Occipital lobe (tissue), 2 donors: ENCODE results near the gene GGT5. TPM values are rescaled to one million over a fixed set of nuclear protein-coding genes. Genes with fewer than 3 reads are reported as not detected.
A peak's percentile ranks its signal among the peaks of the same experiment; 100 is the strongest.
"Not testable (repeated sequence)": the region's sequence is repeated elsewhere in the genome, so short reads cannot be mapped to it uniquely, and the experiment has no call there.

Experiments
- DNase-seq: peaks from one replicate; lab custom pipeline; 2025; lab: John Stamatoyannopoulos, UW
- total RNA-seq: library from RNA; depleted of rRNA; stranded (reverse); fragments of >200 nt; gene quantifications from one replicate; pipeline ENCODE4 v1.2.3, GENCODE V29; 2014

The GGT5 gene
- total RNA-seq, 1 donor from 2014 or later = 0.94 TPM

DNA sequence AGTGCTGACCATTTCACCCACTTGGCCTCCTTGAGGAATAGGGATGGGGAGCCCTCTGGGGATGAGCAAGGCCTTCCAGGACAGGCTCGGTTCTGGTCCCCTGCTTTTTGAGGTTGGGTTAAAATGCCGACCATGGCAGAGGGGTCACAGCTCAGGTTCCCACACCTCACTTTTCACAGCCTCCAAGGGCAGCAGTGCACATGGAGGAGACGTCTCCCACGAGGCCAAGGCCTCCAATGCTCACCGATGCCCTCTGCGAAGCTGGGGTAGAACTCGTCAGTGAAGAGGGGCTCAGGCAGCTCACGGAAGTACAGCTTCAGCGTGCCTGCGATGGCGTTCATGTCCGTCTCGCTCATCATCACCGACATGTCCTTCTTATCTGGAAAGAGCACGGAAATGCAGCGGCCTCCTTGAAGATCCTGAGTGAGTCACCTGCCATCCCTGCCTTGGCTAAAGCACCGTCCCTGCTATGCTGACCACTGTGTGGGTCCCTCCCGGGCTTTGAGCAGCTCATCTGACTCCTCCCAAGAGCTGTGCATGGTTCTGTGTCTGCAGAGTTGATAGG lies 17.4 kb upstream of the GGT5 start:
- DNase-seq = not testable (repeated sequence)

DNA sequence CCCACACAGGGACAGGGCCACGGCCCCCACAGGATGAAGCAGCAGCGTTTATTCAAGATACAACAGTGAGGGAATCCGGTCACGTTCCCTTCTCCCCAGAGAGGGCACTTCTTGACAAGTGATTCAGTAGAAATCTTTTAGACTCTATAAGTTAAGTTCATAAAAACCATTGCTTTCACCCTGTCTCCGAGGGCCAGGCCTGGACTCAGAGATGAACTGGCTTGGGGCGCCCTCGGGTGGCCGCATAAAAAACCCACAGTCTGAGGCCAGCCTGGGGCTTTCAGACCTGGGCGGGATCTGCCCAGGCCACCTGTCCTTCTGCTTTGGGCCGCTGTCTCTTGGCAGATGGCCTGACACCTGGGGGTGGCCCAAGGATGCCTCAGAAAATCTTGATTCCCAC lies 14.6 kb upstream of the GGT5 start:
- DNase-seq = not testable (repeated sequence)

DNA sequence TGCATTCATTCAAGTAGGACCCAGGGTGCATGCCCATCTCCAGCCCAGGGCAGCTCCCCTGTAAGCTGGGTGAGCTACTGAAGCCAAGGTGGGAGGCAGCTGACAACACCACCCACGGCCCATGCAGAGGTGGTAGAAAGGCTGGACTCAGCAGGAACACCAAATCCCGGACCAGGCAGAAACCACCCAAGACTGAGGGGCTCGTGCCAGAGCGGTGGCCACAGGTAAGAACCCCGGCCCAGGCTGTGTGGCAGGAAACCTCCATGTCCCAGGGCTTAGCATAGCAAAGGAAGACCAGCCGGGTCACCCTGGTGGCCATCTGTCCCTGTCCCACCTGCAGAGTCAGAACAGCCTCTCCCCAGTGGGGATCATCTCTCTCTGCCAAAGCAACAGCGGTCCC lies 11.9 kb upstream of the GGT5 start:
- not testable (repeated sequence) for DNase-seq

DNA sequence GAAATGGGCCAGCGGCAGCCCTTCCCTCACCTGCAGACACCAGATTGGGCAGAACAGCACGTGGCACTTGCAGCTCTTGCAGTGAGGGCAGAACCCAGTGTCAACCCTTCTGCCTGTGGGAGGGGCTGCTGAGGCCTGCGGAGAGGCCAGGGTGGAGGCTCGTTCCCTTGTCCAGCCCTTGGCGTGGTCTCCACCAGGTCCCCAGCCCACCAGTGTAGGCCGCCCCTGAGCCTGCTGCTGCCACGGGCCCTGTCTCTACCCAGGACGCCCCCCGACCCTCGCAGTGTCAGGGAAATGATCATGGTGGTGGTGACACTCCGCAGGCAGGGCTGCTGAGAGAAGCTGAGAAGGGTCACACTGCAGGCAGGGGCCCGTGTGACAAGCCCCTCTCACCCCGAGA lies 11.3 kb upstream of the GGT5 start:
- not testable (repeated sequence) for DNase-seq

DNA sequence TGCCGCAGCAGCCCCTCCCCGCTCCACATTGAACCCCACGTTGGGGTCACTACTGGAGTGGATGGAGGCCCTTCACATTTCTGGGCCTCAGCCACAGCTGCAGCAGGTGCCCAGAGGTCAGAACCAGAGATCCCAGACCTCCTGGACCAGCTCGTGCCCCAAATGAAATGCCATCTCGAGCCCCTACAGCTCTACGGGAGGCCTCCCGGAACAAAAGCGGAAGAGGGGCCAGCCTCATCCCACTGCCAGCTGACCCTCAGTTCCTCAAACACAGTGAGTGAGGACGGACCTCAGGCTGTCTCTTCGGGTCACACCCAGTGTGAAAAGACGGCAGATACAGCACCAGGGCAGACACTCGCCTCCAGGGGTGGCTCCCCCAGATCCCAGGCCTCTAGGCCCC lies 8.2 kb upstream of the GGT5 start:
- DNase-seq = not testable (repeated sequence)

DNA sequence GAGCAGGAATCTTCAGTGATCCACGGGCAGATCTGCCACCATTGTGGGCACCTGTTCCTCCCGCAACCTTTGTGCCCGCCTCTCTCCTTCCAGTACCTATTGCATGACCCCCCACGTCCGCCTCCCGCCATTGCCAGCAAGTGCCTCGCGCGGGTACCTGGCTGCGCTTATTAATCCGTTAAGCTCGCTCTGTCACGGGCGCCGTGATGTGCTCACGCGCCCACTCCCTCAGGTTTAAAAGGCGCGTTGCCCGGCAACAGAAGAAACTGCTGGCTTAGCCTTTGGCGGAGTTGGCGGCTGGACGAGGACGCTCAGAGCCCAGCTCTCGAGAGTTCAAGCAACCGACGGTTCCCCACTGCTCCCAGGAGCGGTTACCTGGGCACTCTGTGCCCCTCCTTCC lies 6.4 kb upstream of the GGT5 start:
- not testable (repeated sequence) for DNase-seq

DNA sequence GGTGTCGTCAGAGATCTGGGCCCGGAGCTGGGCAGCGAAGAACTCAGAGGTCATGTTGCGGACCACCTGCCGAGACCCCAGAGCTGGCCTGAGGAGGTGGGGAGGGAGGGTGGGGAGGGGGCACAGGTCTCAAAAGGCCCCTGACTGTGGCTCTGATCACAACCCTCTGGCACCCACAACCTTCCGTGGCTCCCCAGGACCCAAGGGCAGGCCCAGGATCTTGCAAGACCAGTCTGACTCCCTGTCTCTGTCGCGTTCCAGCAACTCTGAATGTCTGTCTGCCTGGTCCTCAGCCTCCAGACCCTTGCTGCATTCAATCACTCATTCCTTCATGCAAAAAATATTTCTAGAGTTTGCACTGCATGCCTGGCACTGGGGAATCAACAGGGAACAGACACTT lies 4.5 kb upstream of the GGT5 start:
- DNase-seq = not testable (repeated sequence)

DNA sequence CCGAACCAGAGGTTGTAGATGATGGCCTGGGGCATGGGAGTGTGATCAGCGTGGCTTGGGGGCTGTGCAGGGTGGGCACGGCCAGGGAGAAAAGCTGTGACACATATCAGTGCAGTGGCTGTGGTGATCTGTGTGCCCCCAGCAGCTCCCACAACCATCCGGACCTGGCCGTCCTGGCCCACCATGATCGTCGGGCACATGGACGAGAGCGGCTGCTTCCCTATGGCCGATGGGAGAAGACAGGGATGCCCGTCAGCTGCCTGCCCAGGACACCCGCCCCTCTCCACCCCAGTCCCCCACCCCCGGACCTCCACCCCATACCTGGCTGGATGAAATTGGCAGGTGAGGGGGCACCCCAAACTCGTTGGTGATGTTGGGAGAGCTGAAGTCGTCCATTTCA lies 3.7 kb upstream of the GGT5 start:
- not testable (repeated sequence) for DNase-seq

DNA sequence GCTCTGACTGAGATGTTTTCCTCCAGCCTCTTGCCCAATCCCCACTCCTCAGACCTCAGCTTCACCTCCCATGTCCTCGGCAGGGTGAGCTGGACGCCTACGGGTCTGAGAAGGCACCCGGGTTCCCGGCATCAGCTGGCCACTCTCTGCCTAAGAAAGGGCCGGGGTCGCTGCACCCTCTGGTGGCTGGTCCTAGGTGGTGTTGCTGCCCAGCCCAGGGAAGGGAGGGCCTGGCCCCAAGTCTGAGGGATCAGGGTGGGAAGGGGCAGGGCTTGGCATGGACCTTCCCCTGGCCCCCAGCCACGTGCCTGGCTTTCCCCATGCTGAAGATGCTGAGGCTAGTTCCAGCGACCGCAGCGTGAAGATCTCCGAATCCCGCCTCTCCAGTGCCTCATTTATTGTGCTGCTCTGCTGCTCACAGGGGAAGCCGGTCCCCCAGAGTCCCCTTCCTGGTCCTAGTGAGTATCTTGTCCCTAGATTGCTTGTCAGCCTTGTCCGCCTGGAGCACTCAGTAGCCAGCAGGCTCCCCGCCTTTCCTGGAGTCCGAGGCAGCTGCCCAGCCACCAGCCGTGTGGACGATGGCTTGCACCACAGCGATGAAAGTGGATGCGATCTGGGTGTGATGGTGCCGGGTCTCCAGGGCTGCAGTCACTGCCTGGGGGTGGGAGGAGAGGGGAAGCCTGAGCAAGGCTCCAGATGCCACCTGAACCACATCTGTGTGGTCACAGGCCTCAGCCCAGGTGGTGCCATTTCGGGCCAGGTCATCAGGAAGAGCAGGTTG lies 2.9 kb upstream of the GGT5 start:
- peak; percentile 32 for DNase-seq

DNA sequence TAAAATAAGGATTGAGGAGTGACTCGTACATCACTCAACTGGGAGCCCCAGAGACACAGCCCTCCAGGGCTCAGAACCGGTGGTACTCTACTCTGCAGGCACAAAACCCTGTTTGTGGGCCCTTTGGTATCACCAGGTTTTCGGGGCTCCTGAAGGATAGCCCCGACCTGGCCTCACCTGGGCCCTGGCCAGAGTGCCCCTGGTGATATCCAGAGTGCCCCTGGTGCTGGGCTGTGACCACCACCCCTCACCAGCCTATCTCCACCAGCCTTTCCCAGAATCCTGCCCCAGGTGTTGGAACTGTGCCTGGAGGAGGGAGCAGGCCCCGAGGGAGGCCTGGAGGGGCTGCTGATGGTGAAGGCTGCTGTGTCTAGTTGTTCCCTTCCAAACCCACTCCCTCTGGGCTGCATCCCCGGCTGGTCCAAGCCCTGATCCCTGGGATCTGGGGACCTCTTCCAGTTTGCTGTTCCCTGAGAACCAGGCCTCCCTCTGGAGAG lies 2.2 kb upstream of the GGT5 start:
- no peak for DNase-seq

DNA sequence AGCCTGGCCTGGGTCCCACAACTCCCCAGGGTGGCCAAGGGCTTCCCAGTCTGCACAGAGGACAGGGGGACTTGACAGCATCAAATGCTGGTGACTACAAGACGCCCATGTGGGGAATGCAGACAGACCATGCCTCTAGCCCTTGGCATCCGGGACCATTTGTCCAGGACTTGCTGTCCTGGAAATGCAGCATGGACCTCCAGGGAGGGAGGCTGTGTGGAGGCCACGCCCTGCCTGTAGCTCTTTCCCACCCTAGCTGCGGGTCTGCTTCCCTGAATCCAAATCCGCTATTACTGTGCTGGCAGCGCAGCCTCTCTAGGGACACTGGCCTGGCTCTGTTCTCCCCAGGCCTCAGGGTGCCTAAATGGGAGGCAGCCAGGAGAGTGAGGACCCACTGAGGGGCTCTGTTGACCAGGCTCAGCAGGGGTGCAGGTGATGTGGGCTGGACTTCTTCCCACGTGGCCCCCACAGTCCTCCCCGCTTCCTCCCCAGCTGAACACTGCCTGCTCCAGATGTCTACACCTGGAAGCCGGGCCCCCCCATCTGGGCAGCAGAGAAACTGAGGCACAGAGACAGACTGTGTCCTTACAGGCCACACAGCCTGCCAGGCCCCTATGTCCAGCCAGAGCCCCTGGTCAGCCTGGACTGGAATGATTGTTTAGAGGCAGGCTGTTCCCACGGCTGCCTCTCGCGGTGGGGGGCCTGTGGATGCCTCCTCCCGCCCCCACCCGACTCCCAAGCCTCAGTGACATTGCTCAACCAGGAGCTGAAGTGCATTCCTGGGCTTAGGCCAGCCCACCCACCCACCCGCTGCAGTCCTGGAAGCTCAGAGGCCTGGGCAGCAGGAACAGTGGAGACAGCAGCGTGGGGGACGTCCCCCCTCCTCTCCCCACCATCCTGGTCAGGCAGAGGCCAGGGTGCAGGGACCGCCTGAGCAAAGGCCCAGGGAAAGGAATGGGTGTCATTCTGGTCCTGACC lies 991 bp upstream of the GGT5 start:
- not testable (repeated sequence) for DNase-seq

DNA sequence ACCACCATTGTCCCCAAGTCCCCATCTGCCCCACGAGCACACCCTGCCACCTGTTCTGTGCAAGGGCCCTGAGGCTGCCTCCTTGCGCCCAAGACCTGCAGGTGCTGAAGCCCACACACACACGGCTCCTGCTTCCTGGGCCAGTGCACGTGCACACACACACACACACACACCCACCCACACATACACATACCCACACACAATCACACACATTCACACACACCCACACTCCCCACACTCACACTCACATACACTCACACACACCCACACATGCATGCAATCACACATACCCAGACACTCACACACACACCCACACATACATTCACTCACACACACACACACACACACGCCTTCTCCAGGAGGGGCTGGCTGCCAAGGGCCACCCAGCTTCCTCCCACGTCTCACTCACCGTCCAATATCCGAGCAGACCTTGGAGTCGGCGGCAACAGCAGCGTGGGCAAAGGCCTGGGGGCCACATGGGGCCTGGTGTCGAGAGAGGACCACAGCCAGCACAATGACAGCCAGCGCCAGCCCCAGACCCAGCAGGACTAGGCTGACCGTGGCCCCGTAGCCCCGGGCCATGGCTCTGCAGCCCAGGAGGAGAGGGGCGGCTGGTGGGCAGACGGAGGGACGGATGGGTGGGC lies 616 bp downstream of the GGT5 start:
- no peak for DNase-seq

DNA sequence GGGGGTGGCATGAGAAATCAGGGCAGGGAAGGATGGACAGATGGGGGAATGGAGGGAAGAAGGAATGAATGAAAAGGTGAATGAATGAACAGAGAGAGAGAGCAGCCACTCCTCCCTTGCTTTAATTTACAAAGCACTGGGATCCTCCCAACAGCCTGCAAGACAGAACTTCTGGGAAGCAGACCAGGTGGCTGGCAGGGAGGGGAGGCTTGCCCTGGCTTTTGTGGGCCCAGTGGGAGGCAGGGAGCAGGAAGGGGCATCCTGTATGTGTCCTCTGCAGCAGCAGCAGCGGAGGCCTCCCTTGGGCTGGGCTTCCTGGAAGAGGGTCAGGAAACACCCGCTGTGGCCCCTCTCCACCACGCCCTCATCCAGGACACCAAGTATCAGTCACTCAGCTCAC lies 1.5 kb downstream of the GGT5 start:
- not testable (repeated sequence) for DNase-seq

DNA sequence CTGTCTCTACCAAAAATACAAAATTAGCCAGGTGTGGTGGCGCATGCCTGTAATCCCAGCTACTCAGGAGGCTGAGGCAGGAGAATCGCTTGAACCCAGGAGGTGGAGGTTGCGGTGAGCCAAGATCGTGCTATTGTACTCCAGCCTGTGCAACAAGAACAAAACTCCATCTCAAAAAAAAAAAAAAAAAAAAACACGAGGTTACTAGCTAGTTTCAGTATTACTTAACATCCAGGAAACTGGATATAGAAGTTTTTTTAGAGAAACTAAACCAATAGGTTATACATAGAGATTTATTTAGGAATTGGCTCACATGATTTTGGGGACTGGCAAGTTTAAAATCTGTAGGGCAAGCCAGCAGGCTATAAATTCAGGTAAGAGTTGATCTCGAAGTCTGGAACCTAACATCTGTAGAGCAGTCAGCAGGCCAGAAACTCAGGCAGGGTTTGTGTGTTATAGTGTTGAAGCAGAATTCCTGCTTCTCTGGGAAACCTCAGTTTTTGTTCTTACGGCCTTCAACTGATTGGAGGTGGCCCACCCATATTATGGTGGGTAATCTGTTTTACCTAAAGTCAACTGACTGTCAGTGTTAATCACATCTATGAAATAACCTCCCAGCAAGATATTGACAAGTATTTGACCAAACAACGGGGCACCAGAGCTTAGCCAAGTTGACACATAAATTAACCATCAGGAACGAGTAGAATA lies 3.7 kb downstream of the GGT5 start:
- DNase-seq = not testable (repeated sequence)

DNA sequence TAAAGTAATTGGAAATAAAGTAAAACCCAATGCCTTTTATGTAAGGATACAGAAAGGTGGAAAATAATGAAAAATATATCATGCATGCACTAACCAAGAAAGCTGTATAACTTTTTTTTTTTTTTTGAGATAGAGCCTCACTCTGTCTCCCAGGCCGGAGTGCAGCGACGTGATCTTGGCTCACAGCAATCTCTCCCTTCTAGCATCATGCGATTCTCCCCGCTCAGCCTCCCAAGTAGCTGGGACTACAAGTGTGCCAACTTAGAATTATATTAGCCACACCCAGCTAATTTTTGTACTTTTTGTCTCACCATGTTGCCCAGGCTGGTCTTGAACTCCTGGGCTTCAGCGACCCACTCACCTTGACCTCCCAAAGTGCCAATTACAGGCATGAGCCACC lies 4.5 kb downstream of the GGT5 start:
- DNase-seq = no peak

DNA sequence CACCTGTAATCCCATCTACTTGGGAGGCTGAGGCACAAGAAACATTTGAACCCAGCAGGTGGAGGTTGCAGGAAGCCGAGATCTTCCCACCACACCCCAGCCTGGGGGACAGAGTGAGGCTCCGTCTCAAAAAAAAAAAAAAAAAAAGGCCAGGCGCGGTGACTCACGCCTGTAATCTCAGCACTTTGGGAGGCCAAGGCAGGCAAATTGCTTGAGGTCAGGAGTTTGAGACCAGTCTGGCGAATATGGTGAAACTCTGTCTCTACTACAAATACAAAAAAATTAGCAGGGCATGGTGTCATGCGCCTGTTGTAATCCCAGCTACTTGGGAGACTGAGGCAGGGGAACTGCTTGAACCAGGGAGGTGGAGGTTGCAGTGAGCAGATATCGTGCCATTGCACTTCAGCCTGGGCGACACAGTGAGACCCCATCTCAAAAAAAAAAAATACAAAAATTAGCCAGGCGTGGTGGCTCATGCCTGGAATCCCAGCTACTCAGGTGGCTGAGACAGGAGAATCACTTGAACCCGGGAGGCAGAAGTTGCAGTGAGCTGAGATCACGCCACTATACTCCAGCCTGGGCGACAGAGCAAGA lies 6.7 kb downstream of the GGT5 start:
- DNase-seq = not testable (repeated sequence)

DNA sequence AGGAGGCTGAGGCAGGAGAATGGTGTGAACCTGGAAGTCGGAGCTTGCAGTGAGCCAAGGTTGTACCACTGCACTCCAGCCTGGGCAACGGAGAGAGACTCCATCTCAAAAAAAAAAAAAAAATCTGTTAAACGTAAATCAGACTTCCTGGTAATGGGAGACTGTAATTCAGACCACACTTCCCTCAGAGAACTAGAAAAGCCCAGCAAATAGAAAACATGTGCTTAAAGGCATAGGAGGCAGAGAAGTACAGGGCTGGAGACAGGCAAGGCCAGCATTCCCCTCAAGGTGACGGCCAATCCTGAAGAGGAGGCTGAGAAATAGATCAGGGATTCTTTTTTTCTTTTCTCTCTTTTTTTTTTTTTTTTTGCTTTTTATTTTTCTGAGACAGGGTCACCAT lies 8.2 kb downstream of the GGT5 start:
- no peak for DNase-seq

DNA sequence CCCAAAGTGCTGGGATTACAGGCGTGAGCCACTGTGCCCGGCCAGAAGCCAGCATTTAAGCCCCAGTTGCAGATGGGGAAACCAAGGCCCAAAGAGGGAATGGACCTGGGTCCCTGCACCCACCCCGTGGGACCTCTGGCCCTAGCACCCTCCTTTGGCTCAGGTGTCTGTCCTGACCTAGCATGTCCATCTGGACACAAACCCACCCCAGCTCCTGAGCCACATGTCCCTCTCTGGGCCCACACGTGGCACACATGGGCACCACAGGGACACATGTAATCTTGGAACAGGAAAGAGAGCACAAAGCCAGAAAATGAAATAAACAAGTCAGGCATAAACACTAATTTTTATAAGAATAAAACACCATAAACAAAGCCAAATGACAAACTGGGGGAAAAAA lies 9.6 kb downstream of the GGT5 start:
- DNase-seq = no peak

DNA sequence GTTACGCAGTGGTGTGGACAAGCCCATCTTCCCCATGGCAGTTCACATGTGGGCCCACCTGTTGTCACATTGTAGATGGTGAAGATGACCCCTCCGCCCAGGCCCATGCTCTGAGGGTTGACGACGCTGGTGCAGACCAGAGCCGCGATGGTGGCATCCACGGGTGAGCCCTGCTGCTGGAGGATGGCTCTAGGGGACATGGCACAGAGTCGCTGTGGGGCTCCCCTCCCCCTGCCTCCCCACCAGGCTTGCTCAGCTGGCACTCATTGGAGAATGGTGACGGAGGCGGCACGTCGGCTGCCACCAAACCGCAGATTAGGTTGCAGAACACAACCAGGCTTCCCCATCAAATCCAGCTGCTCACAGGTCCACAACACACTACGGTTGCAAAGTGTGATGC lies 11.1 kb downstream of the GGT5 start:
- DNase-seq = no peak

DNA sequence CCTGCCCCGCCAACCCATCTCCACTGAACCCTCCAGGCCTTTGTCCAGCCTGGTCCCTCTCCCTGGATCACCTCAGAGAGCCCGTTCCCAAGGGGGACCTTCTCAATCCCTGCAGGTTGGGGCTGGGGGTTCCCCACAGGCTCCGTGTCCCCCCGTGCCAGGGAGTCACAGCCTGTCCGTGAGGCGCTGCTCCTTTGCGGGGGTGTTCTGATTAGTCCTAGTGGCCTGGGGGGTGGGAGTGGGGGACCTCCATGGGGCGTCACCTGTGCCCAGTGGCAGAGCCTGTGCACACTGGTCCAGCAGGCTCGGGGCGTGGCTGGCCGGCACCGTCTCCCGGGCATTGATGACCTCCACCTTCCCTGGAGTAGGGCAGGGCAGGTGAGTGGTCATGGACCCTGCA lies 11.6 kb downstream of the GGT5 start:
- DNase-seq = no peak
